ENCODE data around the gene CCL8.

The CCL8 gene

GRCh38 chr17:34349751-34350150 is 30.5 kb downstream of the CCL8 start:
- no peak overlapping the region for H3K27ac ChIP-seq
- TF ChIP-seq CTCF (conservative IDR thresholded peaks at IDR 0.05; ENCODE audit: low read depth), result no peak
- CTCF ChIA-PET, result interaction anchor here (0.6 to 2.3 kb wide), 2 partner anchors 12 to 605 kb away, joined by 5 to 10 read pairs; no protein-coding TSS in a partner anchor
- no peak for DNase-seq (ENCODE audit: low spot score)
- POLR2A ChIA-PET (ENCODE audit: low non-redundant PET), result no interaction called here

GRCh38 chr17:34351096-34351495 is 31.9 kb downstream of the CCL8 start:
- no peak for DNase-seq (ENCODE audit: low spot score)
- POLR2A ChIA-PET (ENCODE audit: low non-redundant PET), result no interaction called here
- no peak for TF ChIP-seq CTCF (conservative IDR thresholded peaks at IDR 0.05; ENCODE audit: low read depth)
- no peak overlapping the region for H3K27ac ChIP-seq
- CTCF ChIA-PET, result interaction anchor here (0.5 to 0.7 kb wide), 2 partner anchors 10 to 282 kb away, joined by 3 to 4 read pairs; no protein-coding TSS in a partner anchor

- TF ChIP-seq CTCF (conservative IDR thresholded peaks at IDR 0.05; ENCODE audit: low read depth), result no peak
- ChIA-PET POLR2A (ENCODE audit: low non-redundant PET) (no interaction called here), CTCF (interaction anchor here (0.6 to 1.3 kb wide), 3 partner anchors 9 to 593 kb away, joined by 3 to 6 read pairs (median 3); no protein-coding TSS in a partner anchor)
- H3K27ac ChIP-seq, result no peak overlapping the region
- no peak for DNase-seq (ENCODE audit: low spot score)
These were observed 33.0 kb downstream of the CCL8 start for GRCh38 chr17:34352191-34352590.

GRCh38 chr17:34354637-34355036 is 35.4 kb downstream of the CCL8 start:
- POLR2A ChIA-PET (ENCODE audit: low non-redundant PET), result no interaction called here
- CTCF ChIA-PET, result interaction anchor here (0.6 to 0.7 kb wide), 3 partner anchors 48 to 196 kb away, joined by 3 to 4 read pairs (median 3); no protein-coding TSS in a partner anchor
- no peak for DNase-seq (ENCODE audit: low spot score)
- no peak for TF ChIP-seq CTCF (conservative IDR thresholded peaks at IDR 0.05; ENCODE audit: low read depth)
- no peak overlapping the region for H3K27ac ChIP-seq

- CTCF ChIA-PET, result interaction anchor here (1.7 kb wide), 1 partner anchor 155 kb away, joined by 4 read pairs; no protein-coding TSS in a partner anchor
- H3K27ac ChIP-seq, result no peak within 1 kb of the TSS
- no peak for TF ChIP-seq CTCF (conservative IDR thresholded peaks at IDR 0.05; ENCODE audit: low read depth)
- POLR2A ChIA-PET (ENCODE audit: low non-redundant PET), result no interaction called here
- no peak for DNase-seq (ENCODE audit: low spot score)
These were observed 37.0 kb downstream of the CCL8 start, which contains the start of gene CCL13 for GRCh38 chr17:34356194-34356593. Gene CCL13, plus strand, starts transcription at chr17:34356480. Its CDS starts 47 bp downstream, at chr17:34356527.

- H3K27ac ChIP-seq, result no peak overlapping the region
- TF ChIP-seq CTCF (conservative IDR thresholded peaks at IDR 0.05; ENCODE audit: low read depth), result no peak
- ChIA-PET POLR2A (ENCODE audit: low non-redundant PET) (no interaction called here), CTCF (interaction anchor here (0.7 kb wide), 1 partner anchor 51 kb away, joined by 3 read pairs; no protein-coding TSS in a partner anchor)
- DNase-seq (ENCODE audit: low spot score), result no peak
These were observed 38.2 kb downstream of the CCL8 start for GRCh38 chr17:34357398-34357797.
